Fibroblast of the aortic adventitia (primary cell): Measurements from ENCODE around the gene GRSF1. TPM values are rescaled to one million over a fixed set of nuclear protein-coding genes. Genes with fewer than 3 reads are reported as not detected.

Source experiments
- DNase-seq: peaks from one replicate; pipeline ENCODE4 v3.0.0-alpha.2; 2010; ENCODE audit warnings: low read depth
- H3K4me3 ChIP-seq: 2 replicates; pipeline ENCODE4 v1.5.1; 2011; ENCODE audit warnings: low read depth, mild to moderate bottlenecking, control low read depth, low read length, moderate library complexity
- total RNA-seq: library from RNA; depleted of rRNA; stranded (reverse); fragments of >200 nt; gene quantifications from 2 replicates; pipeline ENCODE4 v1.2.3, GENCODE V29; 2012; ENCODE audit warnings: low replicate concordance
- TF ChIP-seq, protein P1 (sequence below): IDR thresholded peaks from 2 replicates; pipeline ENCODE4 v1.5.1; 2011; ENCODE audit warnings: mild to moderate bottlenecking, low read length, control low read depth, inconsistent platforms; ENCODE audit not compliant: insufficient read depth

GRSF1 gene
- total RNA-seq, 1 donor: 75.3 TPM

DNA sequence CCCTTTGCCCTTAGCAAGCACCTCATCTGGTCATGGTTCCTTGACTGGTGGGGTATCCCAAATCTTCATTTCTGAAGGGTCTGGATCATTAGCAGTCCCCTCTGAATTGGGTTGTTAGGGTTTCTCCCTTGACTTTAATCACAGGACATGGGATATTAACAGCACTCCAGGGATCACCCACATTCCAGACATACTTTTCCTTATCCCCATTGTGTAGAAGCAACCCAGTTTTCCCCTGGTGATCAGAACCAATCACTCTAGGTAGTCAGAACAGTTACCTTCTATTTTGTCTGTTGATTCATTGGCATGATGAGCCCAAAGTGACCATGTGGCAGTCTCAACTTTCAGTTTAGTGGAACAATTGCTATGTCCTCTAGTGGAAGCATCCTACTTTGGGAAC, 29.1 kb upstream of the GRSF1 start:
- TF ChIP-seq, protein P1, sequence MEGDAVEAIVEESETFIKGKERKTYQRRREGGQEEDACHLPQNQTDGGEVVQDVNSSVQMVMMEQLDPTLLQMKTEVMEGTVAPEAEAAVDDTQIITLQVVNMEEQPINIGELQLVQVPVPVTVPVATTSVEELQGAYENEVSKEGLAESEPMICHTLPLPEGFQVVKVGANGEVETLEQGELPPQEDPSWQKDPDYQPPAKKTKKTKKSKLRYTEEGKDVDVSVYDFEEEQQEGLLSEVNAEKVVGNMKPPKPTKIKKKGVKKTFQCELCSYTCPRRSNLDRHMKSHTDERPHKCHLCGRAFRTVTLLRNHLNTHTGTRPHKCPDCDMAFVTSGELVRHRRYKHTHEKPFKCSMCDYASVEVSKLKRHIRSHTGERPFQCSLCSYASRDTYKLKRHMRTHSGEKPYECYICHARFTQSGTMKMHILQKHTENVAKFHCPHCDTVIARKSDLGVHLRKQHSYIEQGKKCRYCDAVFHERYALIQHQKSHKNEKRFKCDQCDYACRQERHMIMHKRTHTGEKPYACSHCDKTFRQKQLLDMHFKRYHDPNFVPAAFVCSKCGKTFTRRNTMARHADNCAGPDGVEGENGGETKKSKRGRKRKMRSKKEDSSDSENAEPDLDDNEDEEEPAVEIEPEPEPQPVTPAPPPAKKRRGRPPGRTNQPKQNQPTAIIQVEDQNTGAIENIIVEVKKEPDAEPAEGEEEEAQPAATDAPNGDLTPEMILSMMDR: no peak
- no peak overlapping the region for H3K4me3 ChIP-seq
- DNase-seq: no peak

DNA sequence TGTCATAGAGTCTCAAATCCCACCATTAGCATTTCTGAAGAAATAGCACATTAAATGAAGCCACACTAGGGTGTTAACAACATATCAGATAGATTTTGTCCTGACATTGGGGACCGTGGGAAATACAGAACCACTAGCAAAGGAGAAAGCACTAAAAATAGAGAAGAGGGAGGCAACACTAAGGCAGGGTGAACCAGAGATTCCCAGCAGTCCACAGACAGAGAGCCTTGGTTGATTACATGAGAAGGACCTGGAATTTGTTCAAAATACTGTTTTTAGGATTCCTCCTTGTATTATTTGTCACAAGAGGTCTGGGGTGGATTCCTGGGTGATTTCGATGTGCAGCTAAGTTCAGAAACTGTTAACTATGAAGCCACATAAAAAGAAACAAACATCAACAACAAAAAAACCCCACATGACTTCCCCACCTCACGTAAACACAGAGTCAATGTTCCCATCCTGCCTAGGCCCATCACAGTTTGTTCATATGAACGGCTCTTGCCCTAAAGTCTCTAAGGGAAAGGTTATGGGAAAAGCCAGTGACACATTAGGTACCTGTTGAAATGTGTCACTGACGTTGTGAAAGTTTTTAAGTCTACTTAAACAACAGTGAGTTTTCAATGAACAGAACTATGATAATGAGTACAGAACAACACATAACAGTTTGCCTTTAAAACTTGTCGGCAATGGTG, 23.6 kb upstream of the GRSF1 start:
- H3K4me3 ChIP-seq: no peak overlapping the region
- DNase-seq: no peak
- TF ChIP-seq, protein P1: no peak

DNA sequence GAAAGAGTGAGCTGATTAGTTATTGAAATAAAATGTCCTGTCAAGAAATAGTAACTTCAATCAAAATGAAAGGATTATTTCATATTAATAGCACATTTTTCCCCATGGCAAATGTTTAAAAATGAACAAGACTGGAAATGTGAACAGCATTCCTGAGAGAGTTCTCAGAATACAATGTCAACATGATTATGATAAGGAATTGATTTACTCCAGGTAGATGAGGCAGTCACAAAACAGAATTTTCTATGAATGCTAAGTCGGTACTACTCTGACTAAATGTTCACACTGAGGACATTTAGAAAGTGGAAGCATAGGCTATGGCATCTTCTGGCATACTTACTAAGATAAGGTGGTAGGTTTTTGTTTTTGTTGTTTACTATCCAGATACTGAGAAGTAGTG, 19.4 kb upstream of the GRSF1 start:
- H3K4me3 ChIP-seq: no peak overlapping the region
- TF ChIP-seq, protein P1: no peak
- no peak for DNase-seq

DNA sequence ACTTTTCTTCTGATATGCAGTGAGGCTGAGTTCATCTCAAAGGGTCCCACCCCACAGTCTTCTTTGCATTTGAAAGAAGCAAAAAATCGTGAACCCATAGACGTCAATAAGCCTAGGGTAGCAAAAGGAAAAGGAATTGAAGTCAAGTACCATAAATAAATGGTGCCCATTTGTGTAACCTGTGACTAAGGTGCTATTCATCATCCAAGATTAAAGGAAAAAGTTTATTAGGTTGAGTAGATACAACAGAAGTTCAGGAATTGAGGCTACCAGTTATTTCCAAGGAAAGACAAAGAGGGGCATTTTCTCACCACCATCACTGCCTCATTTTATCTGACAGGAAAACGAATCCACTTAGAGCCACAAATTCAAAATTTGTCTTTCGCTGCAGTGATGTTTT, 18.8 kb upstream of the GRSF1 start:
- no peak for DNase-seq
- TF ChIP-seq, protein P1: no peak
- no peak overlapping the region for H3K4me3 ChIP-seq

DNA sequence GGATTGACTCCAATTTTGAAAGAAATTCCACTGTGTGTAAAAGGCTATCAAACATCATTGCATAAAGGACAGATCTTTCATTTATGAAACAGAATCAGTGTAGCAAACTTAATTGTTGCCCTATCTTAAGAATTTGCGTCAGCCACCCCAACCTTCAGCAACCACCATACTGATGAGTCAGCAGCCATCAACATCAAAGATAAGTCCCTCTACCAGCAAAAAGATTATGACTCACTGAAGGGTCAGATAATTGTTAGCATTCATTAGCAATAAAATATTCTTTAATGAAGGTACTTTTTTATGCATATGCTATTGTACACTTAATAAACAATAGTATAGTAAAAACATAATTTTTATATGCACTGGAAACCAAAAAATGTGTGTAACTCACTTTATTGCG, 15.8 kb upstream of the GRSF1 start:
- no peak for DNase-seq
- TF ChIP-seq, protein P1: no peak
- no peak overlapping the region for H3K4me3 ChIP-seq

DNA sequence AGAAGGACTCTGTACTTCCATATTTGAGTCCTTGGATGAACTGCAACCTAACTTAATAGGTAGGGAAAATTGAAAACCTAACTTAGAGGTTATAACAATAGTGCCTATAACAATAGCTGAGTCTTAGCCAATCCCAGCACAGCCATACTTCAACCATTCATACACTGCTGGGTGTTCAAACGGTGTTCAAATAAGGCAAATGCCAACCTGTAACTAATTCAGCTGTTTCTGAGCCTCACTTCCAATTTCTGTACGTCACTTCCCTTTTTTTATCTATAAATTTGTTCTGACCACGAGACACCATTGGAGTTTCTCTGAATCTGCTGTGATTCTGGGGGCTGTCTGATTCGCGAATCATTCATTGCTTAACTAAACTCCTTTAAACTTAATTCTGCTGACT, 9.6 kb upstream of the GRSF1 start:
- DNase-seq: no peak
- H3K4me3 ChIP-seq: no peak overlapping the region
- TF ChIP-seq, protein P1: no peak

DNA sequence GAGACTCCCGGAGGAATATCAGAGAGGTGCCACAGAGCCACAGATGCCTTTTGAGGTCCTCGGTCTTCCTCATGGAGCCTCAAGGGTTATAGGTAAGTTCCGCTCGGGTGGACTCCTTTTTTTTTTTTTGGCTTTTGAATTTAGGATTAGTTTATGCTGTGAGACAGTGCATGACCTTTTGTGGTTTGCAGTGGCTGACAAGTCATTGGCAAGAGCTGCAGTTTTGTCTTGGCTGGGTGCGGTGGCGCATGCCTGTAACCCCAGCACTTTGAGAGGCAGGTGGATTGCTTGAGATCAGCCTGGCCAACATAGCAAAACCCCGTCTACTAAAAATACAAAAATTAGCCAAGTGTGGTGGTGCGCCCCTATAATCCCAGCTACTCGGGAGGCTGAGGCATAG, 4.5 kb upstream of the GRSF1 start:
- TF ChIP-seq, protein P1: no peak
- no peak overlapping the region for H3K4me3 ChIP-seq
- DNase-seq: no peak
